Measurements from ENCODE around the gene CCDC7.

GRCh38 chr10:32788359-32788758 is 342.4 kb downstream of the CCDC7 start:
- TF ChIP-seq CTCF (IDR thresholded peaks at IDR 0.05; ENCODE audit: insufficient read depth, low read depth, low read length) (no peak), EZH2 (IDR thresholded peaks at IDR 0.05; ENCODE audit: insufficient read depth, low read length) (no peak)
